HG03565 (cell line): ENCODE data around the gene MEAF6.

ENCODE experiments used
- ATAC-seq: cut with Tn5 transposase; IDR thresholded peaks from one replicate; pipeline ENCODE4 v1.9.1; 2021; ENCODE audit warnings: mild to moderate bottlenecking, moderate library complexity; ENCODE audit not compliant: unreplicated experiment

Gene MEAF6

DNA sequence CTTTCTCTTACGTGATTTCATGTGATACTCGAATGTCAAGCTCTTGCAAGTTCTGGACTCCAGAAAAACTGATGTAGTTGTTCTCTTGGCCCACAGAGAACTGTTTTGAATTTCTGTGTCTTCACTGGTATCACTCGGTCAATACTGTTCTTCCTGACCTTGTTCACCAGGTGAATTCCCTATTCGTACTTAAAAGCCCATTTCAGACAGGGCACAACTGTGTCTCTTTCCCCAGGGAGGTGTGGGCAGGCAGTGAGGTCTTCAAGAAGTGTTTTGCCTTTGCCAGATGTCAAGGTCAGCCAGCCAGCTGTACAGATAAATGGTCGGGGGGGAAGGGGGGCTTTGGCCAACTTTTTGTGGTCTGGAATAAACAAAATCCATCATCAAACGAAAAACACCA is 67.7 kb downstream of the MEAF6 start:
- no peak for ATAC-seq

DNA sequence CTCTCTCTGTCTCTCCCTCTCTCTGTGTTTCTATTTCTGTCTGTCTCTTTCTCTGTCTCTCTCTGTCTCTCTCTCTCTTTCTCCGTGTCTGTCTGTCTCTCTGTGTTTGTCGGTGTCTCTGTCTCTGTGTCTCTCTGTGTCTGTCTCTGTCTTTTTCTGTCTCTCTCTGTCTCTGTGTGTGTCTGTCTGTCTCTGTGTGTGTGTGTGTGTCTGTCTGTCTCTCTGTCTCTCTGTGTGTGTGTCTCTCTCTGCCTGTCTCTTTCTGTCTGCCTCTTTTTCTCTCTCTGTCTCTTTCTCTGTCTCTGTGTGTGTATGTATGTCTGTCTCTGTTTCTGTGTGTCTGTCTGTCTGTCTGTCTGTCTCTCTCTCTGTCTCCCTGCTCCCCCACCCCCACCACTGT is 71.9 kb downstream of the MEAF6 start:
- no peak for ATAC-seq
